Medulla oblongata (tissue), 1 donor: ENCODE measurements around the gene ACAA1.
"Not testable (repeated sequence)": the region's sequence is repeated elsewhere in the genome, so short reads cannot be mapped to it uniquely, and the experiment has no call there.

Source experiments
- DNase-seq: peaks from one replicate; pipeline ENCODE4 v3.0.0-alpha.2; 2015; ENCODE audit errors: extremely low spot score

ACAA1 gene

DNA sequence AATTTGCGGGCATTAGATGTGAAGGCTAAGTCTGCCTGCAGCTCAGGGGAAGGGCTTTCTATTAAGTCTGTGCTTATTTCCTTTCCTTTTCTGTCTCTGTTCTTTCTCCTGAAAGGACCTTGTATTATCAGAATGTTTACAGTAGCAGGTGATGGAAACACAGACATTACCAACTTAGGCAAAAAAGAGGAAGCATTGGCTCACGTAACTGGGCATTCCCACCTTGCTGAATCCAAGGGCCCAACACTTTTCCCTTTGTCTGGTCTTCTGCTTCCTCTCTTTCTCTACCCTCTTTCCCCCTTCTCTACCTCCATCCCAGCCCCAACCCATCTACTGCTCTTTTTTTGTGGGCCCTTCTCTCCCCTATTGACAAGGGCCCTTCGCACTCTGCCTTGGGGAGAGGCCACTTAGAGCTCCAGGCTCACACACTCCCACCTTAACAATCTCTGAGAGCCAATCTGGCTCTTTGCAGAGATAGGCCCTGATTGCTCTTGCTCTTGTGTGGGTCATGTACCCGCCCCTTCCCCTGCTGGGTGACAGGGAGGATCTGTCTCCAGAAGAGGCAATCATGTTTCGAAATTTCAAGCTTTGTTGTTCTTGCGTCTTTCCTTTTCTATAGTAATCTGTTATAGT, 35.0 kb downstream of the ACAA1 start:
- no peak for DNase-seq

DNA sequence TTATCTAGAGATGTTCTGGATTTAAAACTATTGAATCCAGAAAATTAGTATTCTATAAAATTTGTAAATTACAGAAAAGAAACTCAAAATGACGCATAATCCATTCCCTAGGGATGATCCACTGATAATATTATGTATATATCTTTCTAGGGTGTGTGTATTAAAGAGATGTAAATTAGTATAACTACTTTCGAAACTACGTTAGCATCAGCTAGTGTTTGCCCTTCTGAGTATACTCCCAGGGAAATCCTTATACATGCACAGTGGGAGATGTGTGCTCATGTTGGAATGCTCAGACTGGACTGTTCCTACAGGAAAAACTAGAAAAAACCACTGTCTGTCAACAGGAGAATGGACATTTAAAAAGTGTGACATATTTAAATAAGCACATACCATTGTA, 36.4 kb downstream of the ACAA1 start:
- no peak for DNase-seq

DNA sequence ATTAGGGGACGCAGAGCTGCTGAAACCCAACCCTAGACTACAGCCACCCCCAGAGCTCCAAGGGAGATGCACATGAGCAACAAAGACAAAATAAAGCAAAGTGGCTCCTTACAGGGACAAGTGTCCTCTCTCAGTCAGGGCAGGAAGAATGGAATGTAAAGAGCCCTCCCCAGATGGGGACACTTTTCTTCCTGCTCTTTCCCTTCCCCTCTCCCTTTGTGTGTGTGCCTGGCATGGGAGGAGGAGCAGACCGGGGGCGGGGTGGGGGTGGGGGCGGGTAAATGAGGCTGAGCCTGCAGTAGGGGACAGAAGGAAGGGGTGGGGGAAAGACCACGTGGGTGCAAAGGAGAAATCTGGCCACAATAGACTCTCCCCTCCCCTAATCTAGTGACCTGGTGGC, 37.4 kb downstream of the ACAA1 start:
- no peak for DNase-seq

DNA sequence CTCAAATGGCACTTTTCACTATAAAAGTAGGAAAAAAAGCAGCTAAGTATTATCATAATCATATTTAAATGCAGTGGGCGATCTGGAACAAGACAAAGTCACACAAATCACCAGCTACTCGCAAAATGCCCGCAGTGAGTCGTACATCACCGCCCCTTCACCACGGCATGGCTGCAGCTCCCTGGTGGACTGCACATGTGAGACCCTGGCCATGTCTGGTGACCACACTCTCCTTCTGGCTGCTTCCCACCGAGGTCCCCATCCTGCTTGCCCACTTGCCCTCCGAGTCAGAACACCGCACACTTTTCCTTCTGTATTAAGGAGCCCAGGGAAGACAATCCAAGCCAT, 38.6 kb downstream of the ACAA1 start:
- no peak for DNase-seq

DNA sequence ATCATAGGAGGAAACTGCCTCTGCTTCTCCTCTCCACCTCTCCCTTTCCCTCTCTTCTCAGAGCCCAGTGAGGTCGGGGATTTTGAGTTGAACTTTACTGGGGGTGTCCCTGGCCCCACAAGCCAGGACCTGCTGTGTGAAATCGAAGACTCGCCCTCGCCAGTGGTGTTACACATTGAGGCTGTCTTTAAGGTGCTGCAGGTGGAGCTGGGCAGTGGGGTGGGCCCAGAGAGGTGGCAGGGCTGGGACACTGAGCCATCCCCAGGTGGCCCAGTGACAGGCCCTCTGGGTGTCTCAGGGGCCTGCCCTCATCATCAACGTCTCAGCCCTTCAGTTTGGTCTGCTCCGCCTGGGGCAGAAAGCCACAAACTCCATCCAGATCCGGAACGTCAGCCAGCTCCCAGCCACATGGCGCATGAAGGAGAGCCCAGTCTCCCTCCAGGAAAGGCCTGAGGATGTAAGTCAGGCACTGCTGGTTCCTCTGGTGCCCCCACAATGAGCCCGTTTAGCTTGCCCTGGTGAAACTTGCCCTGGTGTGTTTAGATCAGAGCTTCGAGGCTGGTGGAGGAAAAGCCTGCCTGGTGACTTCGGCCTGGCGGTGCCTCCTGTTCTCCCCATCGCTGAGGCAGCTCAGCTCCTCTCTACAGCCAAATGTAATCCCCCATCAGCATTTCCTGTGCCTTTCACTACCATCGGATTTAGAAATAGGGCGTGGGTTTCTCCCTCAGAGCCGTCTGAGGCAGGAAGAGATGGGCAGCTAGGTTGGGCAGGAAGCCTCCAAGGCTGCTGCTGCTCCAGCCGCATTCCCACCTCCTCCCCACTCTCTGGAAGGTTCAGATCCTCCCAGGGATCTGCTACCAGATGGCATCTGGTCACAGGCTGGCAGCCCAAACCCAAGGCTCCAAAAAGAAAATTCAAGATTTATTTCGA, 39.2 kb downstream of the ACAA1 start:
- no peak for DNase-seq

DNA sequence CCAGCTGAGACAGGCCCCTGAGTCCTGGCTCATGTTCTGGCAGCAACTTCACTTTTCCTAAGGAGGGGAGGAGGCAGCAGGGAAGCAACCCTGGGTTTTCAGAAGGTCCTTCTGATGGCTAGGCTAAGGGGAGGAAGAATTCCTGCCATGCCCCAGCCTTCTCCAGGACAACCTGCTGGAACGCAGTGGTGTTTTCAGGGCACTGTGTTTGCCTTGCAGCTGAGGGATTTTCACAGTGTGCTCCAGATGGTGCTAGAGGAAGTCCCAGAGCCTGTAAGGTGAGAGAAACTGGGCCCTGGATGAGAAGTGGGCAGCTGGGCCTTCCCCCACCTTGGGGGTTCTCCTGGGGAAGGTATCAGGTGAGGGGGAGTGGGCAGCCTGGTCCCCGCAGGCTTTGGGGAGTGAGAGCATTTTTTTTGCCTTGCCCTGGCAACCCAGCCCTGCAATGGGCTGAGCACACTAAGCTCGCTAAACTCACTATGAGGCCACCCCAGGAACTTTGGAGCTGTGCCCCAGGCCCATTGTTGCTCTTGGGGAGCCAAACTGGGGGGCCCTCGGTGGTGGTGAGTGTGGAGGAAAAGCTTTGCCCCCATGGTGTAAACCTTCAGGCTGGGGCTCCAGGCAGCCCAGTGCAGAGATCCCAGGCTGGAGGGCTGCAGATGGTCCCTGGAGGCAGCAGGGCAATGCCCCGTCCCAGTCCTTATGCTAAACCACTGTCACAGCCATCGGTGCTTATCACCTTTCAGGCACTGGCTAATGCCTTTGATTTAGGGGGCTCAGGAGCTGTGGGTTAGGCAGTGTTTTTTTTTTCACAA, 41.1 kb downstream of the ACAA1 start:
- peak; percentile 40 for DNase-seq

DNA sequence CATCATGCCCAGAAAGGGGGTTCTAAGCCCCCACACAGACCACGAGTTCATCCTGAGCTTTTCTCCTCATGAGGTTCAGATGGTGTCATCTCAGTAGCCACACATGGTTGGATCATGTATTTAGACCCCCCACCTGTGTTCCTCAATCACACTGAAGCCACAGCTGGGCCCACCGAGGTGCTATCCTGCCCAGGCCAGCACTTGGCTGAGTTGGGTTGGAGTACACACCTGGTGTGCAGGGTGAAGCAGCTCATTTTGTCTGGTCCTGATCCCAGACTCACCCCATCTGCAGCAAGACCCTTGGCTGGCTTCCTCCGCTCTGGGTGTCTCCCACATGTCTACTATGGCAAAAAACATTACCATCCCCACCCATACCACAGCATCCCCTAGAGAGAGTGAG, 41.9 kb downstream of the ACAA1 start:
- DNase-seq, result no peak

DNA sequence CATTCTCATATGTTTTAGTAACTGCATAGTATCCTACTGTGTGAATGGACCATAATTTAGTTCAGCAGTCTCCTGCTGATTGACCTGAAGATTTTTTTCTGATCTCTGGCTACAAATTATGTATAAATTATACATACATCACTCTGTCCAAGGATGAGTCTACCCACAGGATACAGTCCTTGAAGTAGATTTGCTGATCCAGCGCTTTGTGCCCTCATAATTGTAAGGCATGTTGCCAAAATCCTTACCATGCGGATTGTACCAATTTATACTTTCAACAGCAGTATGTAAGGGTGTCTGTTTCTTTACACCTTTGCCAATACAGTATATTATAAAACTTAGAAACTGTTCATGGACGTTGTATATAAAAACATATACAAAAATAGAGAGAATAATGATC, 46.5 kb downstream of the ACAA1 start:
- DNase-seq, result no peak

DNA sequence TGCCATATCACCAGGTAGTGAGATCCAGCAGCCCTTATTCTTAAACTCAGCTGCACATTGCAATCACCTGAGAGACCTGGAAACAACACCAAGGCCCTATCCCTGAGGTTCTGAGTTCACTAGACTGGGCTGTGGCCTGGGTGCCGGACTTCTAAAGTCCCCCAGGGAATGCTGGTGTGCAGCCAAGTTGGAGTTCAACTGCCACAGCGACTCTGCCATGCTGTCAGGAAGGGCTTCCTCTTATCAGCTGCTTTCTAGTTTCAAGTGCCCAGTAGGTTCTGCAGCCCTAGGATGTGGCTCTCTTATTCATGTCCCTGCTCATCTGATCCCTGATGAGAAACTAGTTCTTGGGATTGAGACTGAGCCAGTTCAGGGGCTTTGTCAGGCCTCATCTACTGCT, 47.8 kb downstream of the ACAA1 start:
- DNase-seq, result no peak

DNA sequence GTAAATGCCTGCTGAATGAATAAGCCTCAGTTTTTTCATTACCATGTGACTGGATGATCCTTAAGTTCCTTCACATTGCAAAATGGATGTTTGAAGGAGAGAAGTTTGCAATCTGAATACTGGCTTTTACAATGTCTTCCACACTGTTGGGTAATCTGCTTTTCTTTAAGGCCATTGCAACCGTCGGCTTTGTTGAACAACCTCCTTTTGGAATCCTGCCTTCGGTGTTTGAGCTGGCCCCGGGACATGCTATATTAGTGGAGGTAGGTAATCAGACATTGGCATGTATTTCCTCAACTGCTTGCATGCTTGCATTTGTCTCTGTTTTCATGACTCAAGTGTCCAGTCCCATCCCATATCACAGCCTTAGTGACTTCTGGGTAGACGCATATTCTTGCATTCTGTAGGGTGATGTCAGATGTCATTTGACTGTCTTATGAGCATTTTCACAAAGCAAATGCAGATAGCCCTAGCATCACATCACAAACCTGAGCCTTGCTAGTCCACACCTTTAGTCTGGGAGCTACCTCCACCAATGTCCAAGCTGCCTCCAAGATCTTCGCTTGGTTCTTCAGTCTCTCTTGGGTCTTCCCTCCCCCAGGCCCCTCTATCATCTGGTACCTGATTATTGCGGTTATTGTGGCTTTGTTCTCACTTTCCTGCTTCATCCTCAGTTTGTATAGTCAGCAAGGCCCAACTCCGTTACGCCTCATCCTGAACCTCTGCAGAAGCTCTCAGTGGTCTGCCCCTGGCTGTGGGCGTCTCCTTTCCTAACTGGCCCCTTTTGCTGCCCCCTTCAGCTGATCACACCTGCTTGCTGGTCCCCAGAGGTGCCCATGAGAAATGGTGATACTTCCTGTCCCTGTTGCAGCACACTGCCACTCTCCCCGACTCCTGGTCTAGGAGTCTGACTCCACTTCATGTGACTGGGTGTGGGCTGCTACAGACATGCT, 48.5 kb downstream of the ACAA1 start:
- DNase-seq, result no peak

DNA sequence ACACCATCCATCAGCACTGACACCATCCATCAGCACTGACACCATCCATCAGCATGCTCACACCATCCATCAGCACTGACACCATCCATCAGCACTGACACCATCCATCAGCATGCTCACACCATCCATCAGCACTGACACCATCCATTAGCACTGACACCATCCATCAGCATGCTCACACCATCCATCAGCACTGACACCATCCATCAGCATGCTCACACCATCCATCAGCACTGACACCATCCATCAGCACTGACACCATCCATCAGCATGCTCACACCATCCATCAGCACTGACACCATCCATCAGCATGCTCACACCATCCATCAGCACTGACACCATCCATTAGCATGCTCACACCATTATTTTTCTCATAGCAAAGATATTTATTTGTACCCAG, 49.6 kb downstream of the ACAA1 start:
- DNase-seq, result not testable (repeated sequence)

DNA sequence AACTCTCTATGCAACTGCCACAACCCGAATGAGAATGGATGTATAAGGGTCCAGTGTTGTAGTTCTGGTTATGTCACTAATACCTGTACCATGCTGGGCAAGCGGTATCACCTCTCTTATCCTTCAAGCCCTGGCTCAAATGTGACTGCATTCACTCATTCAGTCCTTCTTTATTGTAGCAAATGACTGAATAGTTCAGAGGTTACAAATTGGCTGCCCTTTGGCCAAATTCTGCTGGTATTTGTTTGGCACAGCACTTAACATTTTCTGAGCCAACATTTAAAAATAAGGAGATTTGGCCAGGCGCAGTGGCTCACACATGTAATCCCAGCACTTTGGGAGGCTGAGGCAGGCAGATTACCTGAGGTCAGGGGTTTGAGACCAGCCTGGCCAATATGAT, 50.4 kb downstream of the ACAA1 start:
- DNase-seq, result no peak

DNA sequence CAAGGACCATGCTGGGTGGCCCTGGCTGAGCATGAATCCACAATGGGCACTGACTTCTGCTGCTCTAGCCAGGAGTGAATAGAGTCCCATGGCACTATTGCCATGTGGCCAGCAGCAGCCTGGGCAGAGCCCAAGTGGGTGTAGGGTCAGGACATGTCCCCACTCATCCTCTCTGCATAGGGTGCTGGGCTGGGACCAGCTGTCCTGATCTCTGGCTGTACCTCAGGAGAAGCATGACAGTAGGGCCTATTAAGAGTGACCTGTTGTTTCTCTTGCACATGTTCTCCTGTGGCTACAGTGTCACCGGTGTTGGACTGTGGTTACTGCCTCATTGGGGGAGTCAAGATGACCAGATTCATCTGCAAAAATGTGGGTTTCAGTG, 51.0 kb downstream of the ACAA1 start:
- no peak for DNase-seq

DNA sequence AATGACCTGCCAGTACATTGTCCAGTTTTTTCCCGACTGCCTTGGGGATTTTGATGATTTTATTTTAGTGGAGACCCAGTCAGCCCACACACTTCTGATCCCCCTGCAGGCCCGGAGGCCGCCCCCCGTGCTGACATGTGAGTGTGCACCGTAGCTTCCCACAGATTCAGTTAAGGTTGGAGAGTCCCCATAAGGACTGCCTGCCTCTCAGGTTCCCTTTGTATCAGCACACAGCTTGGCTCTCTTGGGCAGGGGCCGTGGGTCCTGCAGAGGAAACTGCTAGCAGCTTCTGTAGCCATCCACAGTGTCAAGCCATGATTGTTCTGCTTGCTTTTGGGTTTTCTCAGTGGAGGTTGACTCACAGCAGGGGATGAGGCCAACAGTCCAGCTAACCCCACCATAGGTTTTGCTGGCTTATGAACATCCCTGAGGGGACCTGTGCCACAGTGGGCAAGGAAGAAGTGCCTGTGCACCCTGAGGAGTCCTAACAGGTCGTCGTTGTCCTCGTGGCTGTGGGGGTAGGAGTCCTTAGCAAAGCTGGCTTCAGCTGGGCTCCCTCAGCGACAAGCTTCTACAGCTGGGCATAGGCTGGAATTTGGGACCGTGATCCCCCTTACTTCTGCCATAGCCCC, 51.5 kb downstream of the ACAA1 start:
- DNase-seq, result no peak

DNA sequence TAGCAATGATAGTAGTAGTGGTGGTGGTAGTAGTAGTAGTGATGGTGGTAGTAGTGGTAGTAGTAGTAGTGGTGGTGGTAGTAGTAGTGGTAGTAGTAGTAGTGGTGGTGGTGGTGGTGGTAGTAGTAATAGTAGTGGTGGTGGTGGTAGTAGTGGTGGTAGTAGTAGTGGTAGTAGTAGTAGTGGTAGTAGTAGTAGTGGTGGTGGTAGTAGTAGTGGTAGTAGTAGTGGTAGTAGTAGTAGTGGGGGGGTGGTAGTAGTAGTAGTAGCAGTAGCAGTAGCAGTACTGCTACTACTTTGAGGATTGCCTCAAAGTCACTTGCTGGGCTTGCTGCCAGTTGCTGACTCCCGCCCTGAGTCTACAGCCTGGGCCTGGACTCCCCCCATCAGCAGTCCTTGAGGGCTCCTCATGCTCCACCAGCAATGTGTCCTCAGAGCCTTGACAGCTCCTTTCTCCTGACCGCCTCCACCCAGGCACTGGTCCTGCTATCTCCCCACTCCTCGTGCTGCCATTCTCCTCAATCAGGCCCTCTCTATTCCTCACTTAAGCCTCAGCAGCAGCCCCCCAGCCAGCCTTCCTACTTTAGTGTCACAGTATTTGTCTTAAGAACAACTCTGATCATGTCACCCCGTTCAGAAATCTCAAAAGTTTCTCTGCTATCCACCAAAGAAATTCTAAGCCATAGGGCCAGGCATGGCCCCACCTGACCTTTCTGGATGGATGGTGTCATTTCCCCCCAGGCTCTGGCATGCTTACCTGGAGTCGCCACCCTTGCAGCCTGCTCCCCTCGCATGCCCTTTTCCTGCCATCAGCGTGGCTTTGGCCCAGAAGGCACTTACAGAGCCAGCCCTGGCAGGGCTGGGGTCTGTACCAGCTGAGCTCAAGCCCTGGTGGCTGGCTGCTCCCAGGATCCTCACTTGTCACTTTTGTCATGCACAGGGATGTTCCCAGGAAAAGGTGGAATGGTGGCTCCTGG, 52.3 kb downstream of the ACAA1 start:
- no peak for DNase-seq

DNA sequence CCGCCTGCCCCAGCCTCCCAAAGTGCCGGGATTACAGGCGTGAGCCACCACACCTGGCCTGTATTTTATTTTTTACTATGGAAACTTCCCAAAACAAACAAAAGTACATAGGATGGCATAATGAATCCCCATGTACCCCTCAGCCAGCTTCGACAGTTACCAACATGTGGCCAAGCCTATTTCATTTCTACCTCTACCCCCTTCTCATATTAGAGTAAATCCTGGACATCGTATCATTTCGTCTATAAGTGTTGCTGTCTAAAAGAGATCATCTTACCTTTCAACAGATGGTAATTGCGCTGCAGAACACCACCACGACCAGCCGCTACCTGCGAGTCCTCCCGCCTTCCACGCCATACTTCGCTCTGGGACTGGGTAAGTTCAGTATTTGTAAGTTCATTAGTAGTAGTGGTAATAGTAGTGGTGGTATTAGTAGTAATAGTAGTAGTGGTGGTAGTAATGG, 53.0 kb downstream of the ACAA1 start:
- DNase-seq, result no peak

DNA sequence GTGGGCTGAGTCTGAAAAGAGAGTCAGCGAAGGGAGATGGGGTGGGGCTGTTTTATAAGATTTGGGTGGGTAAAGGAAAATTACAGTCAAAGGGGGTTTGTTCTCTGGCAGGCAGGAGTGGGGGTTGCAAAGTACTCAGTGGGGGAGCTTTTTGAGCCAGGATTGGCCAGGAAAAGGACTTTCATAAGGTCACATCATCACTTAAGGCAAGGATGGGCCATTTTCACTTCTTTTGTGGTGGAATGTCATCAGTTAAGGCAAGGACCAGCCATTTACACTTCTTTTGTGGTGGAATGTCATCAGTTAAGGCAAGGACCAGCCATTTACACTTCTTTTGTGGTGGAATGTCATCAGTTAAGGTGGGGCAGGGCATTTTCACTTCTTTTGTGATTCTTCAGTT, 53.7 kb downstream of the ACAA1 start:
- not testable (repeated sequence) for DNase-seq

DNA sequence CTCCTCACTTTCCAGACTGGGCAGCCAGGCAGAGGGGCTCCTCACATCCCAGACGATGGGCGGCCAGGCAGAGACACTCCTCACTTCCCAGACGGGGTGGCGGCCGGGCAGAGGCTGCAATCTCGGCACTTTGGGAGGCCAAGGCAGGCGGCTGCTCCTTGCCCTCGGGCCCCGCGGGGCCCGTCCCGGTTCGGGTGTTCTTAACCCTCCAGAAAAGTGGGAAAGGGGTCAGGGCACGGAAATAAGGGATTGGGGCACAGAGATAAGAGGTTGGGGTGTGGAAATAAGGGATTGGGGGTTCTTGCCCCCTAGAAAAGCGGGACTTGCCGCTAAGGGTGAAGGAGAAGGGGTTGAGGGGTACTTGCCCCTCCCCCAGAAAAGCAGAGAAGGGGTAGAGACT, 54.6 kb downstream of the ACAA1 start:
- not testable (repeated sequence) for DNase-seq

DNA sequence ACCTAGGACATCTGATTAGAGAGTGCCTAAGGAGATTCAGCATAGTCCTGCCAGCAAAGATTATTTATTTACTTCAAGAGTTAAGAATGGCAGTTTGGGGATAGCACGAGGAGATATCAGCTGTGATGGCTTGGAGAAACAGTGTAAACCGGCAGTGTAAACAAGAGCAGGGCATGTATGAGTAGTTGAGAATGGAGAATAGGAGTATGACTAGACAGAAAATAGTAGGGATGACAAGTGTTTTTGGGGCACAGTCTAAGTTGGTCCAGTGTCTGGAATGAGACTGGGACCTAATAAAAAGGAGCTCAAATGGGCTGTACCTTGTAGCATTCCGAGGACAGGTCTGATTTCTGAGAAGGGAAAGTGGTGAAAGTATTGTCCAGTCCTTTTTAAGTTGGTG, 59.9 kb downstream of the ACAA1 start:
- DNase-seq, result not testable (repeated sequence)
